ENCODE data around the gene PLCL2. TPM values are rescaled to one million over a fixed set of nuclear protein-coding genes. Genes with fewer than 3 reads are reported as not detected.

The PLCL2 gene
- total RNA-seq, 1 experiment from 2014 or later, result 32.1 TPM

- DNase-seq, result no peak
- H3K4me1 ChIP-seq (ENCODE audit: insufficient read depth, low read length), result peaks cover 6% of the 10 kb centered on the region; the same call in 1 of the 2 replicates
- H3K27ac ChIP-seq (ENCODE audit: insufficient read length, low read depth, low read length), result no peak overlapping the region
- H3K23ac ChIP-seq (ENCODE audit: insufficient read length, low read depth, low read length), result no peak overlapping the region
- H3K36me3 Mint-ChIP-seq (ENCODE audit: insufficient read depth in 1 of 3, low read depth in 3 of 3), result no peaks in the 10 kb centered on the region
- peak overlapping the region in 1 of 3 experiments; percentile 28; a peak in 1 of 7 replicates for H3K27ac Mint-ChIP-seq
- no peak overlapping the region for H4K8ac ChIP-seq (replicated peaks; ENCODE audit: insufficient read length, low read depth, low read length)
- H4K20me1 ChIP-seq (ENCODE audit: control insufficient read depth, insufficient read depth, insufficient read length), result no peaks in the 10 kb centered on the region
- H3K18ac ChIP-seq (ENCODE audit: insufficient read length, low read depth, low read length), result no peak overlapping the region
- H3K79me1 ChIP-seq (ENCODE audit: insufficient read depth, low read depth, low read length, poor library complexity, severe bottlenecking), result no peaks in the 10 kb centered on the region
- no peak overlapping the region for H2BK20ac ChIP-seq (ENCODE audit: low read depth, low read length, poor library complexity, severe bottlenecking)
- no peak for TF ChIP-seq CTCF (conservative IDR thresholded peaks at IDR 0.05)
- WGBS (ENCODE audit: extremely low coverage, insufficient read length, low lambda C conversion rate), result no CpG with 5 or more reads among the region's 7 CpGs
- H3K4me3 Mint-ChIP-seq, result no peak overlapping the region
- H3K9me3 ChIP-seq (ENCODE audit: control insufficient read depth, low read depth, low read length), result no peaks in the 10 kb centered on the region
- no peak overlapping the region for H2AK5ac ChIP-seq (ENCODE audit: insufficient read length, low read length)
- H3K79me2 ChIP-seq (ENCODE audit: insufficient read depth, low read length), result no peaks in the 10 kb centered on the region
- H4K5ac ChIP-seq (ENCODE audit: insufficient read length, low read depth, low read length), result no peak overlapping the region
- no peak overlapping the region for H3K4ac ChIP-seq (ENCODE audit: low read depth, low read length)
- H3K27me3 Mint-ChIP-seq (ENCODE audit: low read depth), result no peaks in the 10 kb centered on the region
- no peak overlapping the region for H3K56ac ChIP-seq (ENCODE audit: insufficient read length, low read depth, low read length)
- peaks cover 28 to 36% of the 10 kb centered on the region in 2 experiments for H3K4me1 Mint-ChIP-seq
- H3T11ph ChIP-seq (ENCODE audit: low read length), result no peak overlapping the region
- H3K27me3 ChIP-seq (ENCODE audit: insufficient read depth, low read length), result no peaks in the 10 kb centered on the region
- no peak overlapping the region for H3K9ac ChIP-seq (ENCODE audit: extremely low read depth, insufficient read length, low read length)
- no peak overlapping the region for H2BK15ac ChIP-seq (ENCODE audit: low read depth, low read length)
- no peak overlapping the region for H3K4me2 ChIP-seq (ENCODE audit: insufficient read depth, insufficient read length, low read length)
- H3K14ac ChIP-seq (ENCODE audit: insufficient read depth, low read length), result no peak overlapping the region; the same call in 1 of the 2 replicates
- H2BK120ac ChIP-seq (ENCODE audit: low read depth, low read length, poor library complexity, severe bottlenecking), result no peak overlapping the region
- no peak overlapping the region for H4K91ac ChIP-seq (ENCODE audit: insufficient read length, low read depth, low read length)
- H2BK12ac ChIP-seq (ENCODE audit: insufficient read length, low read depth, low read length), result no peak overlapping the region
- no peak overlapping the region for H2AFZ ChIP-seq (ENCODE audit: low read length)
- no peaks in the 10 kb centered on the region for H3K9me3 Mint-ChIP-seq
- no peaks in the 10 kb centered on the region for H3K23me2 ChIP-seq (ENCODE audit: insufficient read length, low read depth, low read length, poor library complexity, severe bottlenecking)
- no peak overlapping the region for H2BK5ac ChIP-seq (ENCODE audit: insufficient read length, low read length)
These were observed 47.2 kb upstream of the PLCL2 start for GRCh38 chr3:16837602-16838001.
